BLaER1 (cell line): ENCODE results near the gene UAP1L1.

ENCODE experiments used
- H3K27ac ChIP-seq: shearing (Covaris generic); formaldehyde crosslinking; 2 replicates; pipeline ENCODE4 v1.8.1; 2022
- H3K27me3 ChIP-seq: shearing (Covaris generic); formaldehyde crosslinking; 2 replicates; pipeline ENCODE4 v1.8.1; 2022
- H3K36me3 ChIP-seq: shearing (Covaris generic); formaldehyde crosslinking; 2 replicates; pipeline ENCODE4 v1.8.1; 2022
- H3K4me1 ChIP-seq: shearing (Covaris generic); formaldehyde crosslinking; 2 replicates; pipeline ENCODE4 v1.8.1; 2022
- H3K4me2 ChIP-seq: shearing (Covaris generic); formaldehyde crosslinking; 2 replicates; pipeline ENCODE4 v1.8.1; 2022
- H3K4me3 ChIP-seq: shearing (Covaris generic); formaldehyde crosslinking; 2 replicates; pipeline ENCODE4 v1.8.1; 2022
- H3K9ac ChIP-seq: shearing (Covaris generic); formaldehyde crosslinking; 2 replicates; pipeline ENCODE4 v1.8.1; 2022
- H3K9me3 ChIP-seq: shearing (Covaris generic); formaldehyde crosslinking; 2 replicates; pipeline ENCODE4 v1.8.1; 2022
- H4K20me1 ChIP-seq: shearing (Covaris generic); formaldehyde crosslinking; 2 replicates; pipeline ENCODE4 v1.8.1; 2022
- Cebpa-rat ChIP-seq: shearing (Covaris generic); IDR thresholded peaks from 2 replicates; pipeline ENCODE4 v1.8.1; 2022

Gene UAP1L1

DNA sequence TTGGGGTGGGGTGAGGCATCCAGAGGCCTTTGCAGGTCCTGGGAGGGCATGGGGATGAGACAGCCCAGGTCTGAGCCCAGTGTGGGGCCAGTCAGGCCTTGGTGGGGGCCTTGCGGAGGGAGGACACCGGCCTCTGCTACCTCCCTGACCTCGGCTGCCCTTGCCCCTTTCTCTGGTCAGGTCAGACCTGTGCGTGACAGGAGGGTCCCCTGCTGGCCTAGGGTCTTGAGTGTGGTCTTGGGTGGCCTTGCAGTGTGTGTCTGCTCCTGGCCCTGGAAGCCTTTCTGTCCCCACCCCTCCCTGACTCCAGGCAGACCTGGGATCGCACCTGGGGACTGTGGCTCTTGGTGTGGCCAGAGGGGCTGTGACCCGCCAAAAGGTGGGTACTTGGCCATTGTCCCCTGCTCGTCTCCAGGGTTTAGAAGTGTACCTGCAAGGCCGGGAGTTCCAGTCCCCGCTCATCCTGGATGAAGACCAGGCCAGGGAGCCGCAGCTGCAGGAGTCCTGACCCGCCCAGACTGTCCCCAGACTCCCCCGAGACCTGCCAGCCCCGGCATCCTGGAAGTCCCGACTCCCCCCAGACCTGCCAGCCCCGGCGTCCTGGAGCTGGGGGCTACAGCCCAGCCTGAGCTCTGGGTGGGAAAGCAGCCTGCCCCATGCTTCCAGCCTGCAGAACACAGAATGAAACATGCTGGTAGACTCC is 5.1 kb downstream of the UAP1L1 start:
- H3K9me3 ChIP-seq: no peaks in the 10 kb centered on the region
- H3K36me3 ChIP-seq: peaks cover 38% of the 10 kb centered on the region
- H3K4me3 ChIP-seq: peak overlapping the region; percentile 45; the same call in 1 of the 2 replicates
- no peak overlapping the region for H3K27ac ChIP-seq
- peaks cover 84% of the 10 kb centered on the region for H3K4me1 ChIP-seq
- H3K27me3 ChIP-seq: no peaks in the 10 kb centered on the region
- peak overlapping the region; percentile 99 for H3K4me2 ChIP-seq
- no peak overlapping the region for H3K9ac ChIP-seq
- no peak for TF ChIP-seq Cebpa-rat
- peaks cover 67% of the 10 kb centered on the region for H4K20me1 ChIP-seq

DNA sequence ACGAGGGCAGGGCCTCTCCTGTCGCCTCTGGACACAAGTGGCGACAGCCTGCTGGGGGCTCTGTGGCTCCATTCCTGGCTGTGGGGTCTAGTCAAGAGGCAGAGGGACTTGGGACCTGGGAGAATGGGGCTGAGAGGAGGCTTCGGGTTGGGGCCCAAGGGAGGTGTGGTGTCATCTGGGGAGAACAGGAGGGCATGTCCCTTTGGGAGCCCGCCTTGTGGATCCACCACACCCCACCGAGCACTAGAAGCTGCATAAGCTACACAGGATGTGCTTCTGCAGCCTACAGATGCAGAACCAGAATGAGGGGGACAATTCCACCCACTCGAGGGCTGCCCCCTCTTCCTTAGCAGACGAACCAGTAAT is 5.6 kb downstream of the UAP1L1 start:
- H3K9me3 ChIP-seq: no peaks in the 10 kb centered on the region
- H4K20me1 ChIP-seq: peaks cover 67% of the 10 kb centered on the region
- H3K4me3 ChIP-seq: peak overlapping the region; percentile 45
- 0 out of 2 replicates have a peak overlapping the region, but pooled peaks have one; percentile 30 for H3K9ac ChIP-seq
- no peak for TF ChIP-seq Cebpa-rat
- no peaks in the 10 kb centered on the region for H3K27me3 ChIP-seq
- H3K4me1 ChIP-seq: peaks cover 90% of the 10 kb centered on the region
- peak overlapping the region; percentile 63 for H3K27ac ChIP-seq
- peaks cover 38% of the 10 kb centered on the region for H3K36me3 ChIP-seq
- peak overlapping the region; percentile 99 for H3K4me2 ChIP-seq

DNA sequence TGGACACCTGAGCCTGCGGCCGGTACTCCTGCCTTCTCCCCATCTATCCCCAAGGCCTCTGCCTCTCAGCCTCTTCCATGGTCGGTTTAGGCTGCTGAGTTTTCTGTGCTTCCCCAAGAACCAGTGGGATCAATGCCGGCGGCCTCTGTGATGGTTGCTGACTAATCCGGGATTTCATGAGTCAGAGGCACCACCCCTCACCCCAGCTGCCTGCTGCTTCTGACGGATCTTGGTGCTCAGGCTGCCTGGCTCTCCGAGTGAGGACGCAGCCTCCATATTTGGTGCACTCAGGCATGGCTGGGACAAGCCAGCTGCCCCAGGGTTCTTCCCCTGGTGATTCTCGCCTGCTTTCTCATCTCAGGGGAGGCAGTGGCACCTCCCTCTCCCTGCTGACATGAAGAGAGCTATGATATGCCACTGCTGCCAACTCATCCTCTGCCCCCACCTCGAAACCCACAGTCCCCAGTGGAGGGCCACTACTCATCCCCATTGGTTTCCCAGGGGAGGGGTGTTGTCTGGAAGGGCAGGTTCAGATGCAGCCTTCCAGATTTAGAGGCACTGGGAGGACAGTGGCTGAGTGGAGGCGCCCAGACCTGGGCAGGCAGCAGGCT is 6.2 kb downstream of the UAP1L1 start:
- H3K4me3 ChIP-seq: peak overlapping the region; percentile 45
- peaks cover 35% of the 10 kb centered on the region for H3K36me3 ChIP-seq
- peak overlapping the region; percentile 45; the same call in 1 of the 2 replicates for H3K9ac ChIP-seq
- peaks cover 62% of the 10 kb centered on the region for H4K20me1 ChIP-seq
- peak overlapping the region; percentile 99 for H3K4me2 ChIP-seq
- TF ChIP-seq Cebpa-rat: no peak
- no peaks in the 10 kb centered on the region for H3K9me3 ChIP-seq
- no peaks in the 10 kb centered on the region for H3K27me3 ChIP-seq
- peak overlapping the region; percentile 63 for H3K27ac ChIP-seq
- peaks cover 90% of the 10 kb centered on the region for H3K4me1 ChIP-seq

DNA sequence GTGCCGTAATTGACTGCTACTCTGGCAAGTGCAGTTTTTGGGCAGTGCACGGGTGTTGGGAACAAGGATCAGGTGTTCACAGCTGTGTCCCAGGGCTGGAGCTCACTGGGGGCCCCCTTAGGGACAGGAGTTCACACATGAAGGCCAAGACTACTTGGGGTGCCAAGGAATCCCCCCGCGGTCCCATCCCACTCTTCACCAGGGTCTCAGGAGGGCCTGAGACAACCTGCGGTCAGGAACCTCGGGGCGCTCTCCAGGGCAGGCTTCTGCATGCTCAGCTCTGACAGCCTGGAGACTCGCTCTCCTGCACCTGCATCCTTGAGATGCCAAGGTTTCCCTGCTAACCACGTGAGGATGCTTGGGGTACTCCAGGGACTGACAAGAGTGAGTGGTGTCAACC is 7.2 kb downstream of the UAP1L1 start:
- H4K20me1 ChIP-seq: peaks cover 51% of the 10 kb centered on the region
- H3K9ac ChIP-seq: 0 out of 2 replicates have a peak overlapping the region, but pooled peaks have one; percentile 45
- peak overlapping the region; percentile 17; the same call in 1 of the 2 replicates for H3K4me3 ChIP-seq
- H3K36me3 ChIP-seq: peaks cover 27% of the 10 kb centered on the region
- H3K27me3 ChIP-seq: no peaks in the 10 kb centered on the region
- no peaks in the 10 kb centered on the region for H3K9me3 ChIP-seq
- H3K4me1 ChIP-seq: peaks cover 90% of the 10 kb centered on the region
- no peak for TF ChIP-seq Cebpa-rat
- no peak overlapping the region for H3K27ac ChIP-seq
- H3K4me2 ChIP-seq: peak overlapping the region; percentile 99

DNA sequence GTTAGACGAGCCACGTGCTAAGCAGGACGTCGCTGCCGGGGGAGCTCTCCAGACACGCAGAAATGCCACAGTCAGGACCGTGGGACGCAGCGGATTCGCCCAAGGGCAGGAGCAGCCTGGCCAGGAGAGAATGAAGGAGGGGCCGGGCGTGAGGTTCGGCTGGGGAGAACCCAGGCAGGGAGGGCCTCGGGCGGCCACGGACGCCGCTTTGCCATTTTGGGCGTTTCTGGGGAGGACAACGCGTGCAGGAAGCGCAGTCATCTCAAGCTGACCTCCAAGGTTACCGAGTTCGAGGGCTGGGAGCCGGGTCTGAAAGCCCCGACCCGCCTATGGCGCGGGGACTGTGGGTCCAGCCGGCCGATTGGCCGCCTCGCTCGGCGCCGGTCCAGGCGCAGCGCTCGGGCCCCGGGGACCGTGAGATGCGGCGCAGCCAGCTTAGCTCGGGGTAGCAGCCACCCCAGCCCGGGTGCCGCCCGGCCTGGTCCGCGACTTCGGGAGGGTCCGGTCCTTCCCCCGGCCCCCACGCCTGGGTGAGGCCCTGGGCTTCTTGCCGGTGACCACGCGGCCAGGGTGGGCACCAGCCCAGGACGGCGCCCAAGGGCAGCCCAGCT is 8.7 kb downstream of the UAP1L1 start:
- peaks cover 89% of the 10 kb centered on the region for H3K4me1 ChIP-seq
- peak overlapping the region; percentile 99 for H3K4me2 ChIP-seq
- no peak for TF ChIP-seq Cebpa-rat
- peaks cover 36% of the 10 kb centered on the region for H4K20me1 ChIP-seq
- H3K4me3 ChIP-seq: peak overlapping the region; percentile 85
- peak overlapping the region; percentile 84 for H3K9ac ChIP-seq
- peaks cover 26% of the 10 kb centered on the region for H3K36me3 ChIP-seq
- no peaks in the 10 kb centered on the region for H3K27me3 ChIP-seq
- peak overlapping the region; percentile 89 for H3K27ac ChIP-seq
- no peaks in the 10 kb centered on the region for H3K9me3 ChIP-seq

DNA sequence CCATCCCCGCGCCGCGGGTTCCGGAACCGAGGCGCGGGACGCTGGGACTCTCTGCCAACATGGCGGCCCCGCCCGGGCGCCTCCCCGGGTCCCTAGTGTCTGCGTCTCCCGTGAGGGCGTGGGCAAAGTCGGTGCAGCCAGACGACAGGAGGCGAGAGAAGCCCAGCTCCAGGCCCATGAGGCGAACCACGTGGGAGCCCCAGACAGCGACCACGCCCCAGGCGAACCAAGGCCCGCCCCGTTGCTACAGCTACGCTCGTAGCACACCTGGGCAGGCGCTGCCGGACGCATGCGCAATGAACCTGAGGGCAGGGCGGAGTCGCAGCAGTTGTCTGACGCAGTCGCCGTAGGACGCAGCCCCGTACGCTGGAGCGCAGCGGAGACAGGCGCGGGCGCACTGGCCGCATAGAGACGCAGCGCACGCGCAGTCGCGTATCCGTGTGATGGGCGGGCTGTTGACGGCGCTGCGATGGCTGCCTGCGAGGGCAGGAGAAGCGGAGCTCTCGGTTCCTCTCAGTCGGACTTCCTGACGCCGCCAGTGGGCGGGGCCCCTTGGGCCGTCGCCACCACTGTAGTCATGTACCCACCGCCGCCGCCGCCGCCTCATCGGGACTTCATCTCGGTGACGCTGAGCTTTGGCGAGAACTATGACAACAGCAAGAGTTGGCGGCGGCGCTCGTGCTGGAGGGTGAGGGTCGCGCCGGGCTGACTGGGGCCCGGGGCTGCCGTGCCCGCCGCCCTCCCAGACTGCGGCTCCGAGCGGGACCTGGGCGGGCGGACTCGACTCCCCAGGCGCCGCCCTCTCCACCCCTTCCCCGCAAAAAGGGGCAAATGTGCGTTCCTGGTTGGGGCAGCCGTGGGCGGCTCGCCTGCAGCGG is 9.5 kb downstream of the UAP1L1 start, which contains the start of gene MAN1B1:
Gene MAN1B1, plus strand, starts transcription at position 455 of the 878 bp plus-strand sequence. Its CDS starts 15 bp downstream, at position 470.
- Histone ChIP-seq H3K4me1 (peaks cover 86% of the 10 kb centered on the region), H3K27ac (peak within 1 kb of the TSS; percentile 89), H3K4me2 (peak within 1 kb of the TSS; percentile 99), H3K9ac (peak within 1 kb of the TSS; percentile 84), H3K4me3 (peak within 1 kb of the TSS; percentile 85), H4K20me1 (peaks cover 29% of the 10 kb centered on the region), H3K9me3 (no peaks in the 10 kb centered on the region), H3K27me3 (no peaks in the 10 kb centered on the region), H3K36me3 (peaks cover 23% of the 10 kb centered on the region)
- TF ChIP-seq Cebpa-rat: no peak

DNA sequence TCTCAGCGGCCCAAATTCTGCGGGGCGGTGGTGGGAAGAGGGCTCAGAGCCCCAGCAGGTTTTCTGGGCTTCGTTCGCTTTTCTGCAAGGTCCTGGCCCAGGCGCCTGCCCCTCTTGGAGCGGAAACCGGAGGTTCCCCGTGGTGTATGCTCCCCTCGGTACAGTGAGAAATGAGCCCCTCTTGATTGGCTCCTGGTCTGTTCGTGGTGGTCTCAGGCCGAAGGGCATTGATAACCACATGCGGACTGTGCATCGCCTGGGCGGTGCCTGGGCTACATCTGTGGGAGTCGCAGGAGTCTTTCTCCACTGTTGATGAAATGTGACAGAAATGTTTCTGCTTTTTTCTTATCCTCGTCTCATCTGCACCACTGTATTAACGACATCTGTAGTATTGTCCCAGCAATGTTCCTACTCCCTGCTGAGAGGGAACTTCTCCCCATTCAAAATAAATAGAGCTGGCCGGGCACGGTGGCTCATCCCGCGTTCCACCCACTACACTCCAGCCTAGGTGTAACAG is 10.2 kb downstream of the UAP1L1 start:
- Histone ChIP-seq H3K4me2 (peak overlapping the region; percentile 98), H3K4me3 (peak overlapping the region; percentile 85), H3K27ac (peak overlapping the region; percentile 86), H3K9me3 (no peaks in the 10 kb centered on the region), H3K27me3 (no peaks in the 10 kb centered on the region), H3K4me1 (peaks cover 79% of the 10 kb centered on the region), H3K9ac (peak overlapping the region; percentile 83), H4K20me1 (peaks cover 22% of the 10 kb centered on the region), H3K36me3 (peaks cover 23% of the 10 kb centered on the region)
- no peak for TF ChIP-seq Cebpa-rat

DNA sequence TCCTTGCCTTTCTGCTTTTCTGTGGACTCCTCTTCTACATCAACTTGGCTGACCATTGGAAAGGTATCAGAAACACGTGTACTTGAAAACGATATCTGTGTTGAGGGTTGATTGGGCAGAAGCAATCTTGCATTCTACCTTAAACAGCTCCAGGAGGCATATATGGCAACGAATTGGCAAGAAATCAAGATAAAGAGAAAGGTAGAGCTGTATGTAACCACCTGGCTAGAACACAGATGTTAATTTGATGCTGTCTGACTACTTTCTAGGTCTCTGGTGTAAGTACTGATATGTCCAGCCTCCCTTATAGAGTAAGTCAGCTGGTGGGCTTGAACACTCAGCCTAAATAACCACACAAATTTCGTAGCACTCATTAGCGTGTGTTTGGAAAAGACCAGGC is 10.8 kb downstream of the UAP1L1 start:
- H3K4me2 ChIP-seq: peak overlapping the region; percentile 98
- no peak for TF ChIP-seq Cebpa-rat
- no peak overlapping the region; the same call in 1 of the 2 replicates for H3K4me3 ChIP-seq
- peaks cover 15% of the 10 kb centered on the region for H4K20me1 ChIP-seq
- peaks cover 72% of the 10 kb centered on the region for H3K4me1 ChIP-seq
- peak overlapping the region; percentile 83; the same call in 1 of the 2 replicates for H3K9ac ChIP-seq
- H3K36me3 ChIP-seq: peaks cover 29% of the 10 kb centered on the region
- H3K27ac ChIP-seq: no peak overlapping the region
- H3K27me3 ChIP-seq: no peaks in the 10 kb centered on the region
- H3K9me3 ChIP-seq: no peaks in the 10 kb centered on the region
